DMS79 (cell line): ENCODE data around the gene SLC19A2.
"Not testable (repeated sequence)": the region's sequence is repeated elsewhere in the genome, so short reads cannot be mapped to it uniquely, and the experiment has no call there.

Source experiments
- DNase-seq: peaks from one replicate; lab custom pipeline; 2025; lab: John Stamatoyannopoulos, UW

SLC19A2 gene

GRCh38 chr1:169509354-169509753, 23.6 kb upstream of the SLC19A2 start:
- no peak for DNase-seq

GRCh38 chr1:169508432-169509338, 22.9 kb upstream of the SLC19A2 start:
- DNase-seq: no peak

- DNase-seq: no peak
Observed at GRCh38 chr1:169507413-169507812, 21.7 kb upstream of the SLC19A2 start.

- not testable (repeated sequence) for DNase-seq
Observed at GRCh38 chr1:169503601-169504000, 17.9 kb upstream of the SLC19A2 start.

- DNase-seq: no peak
Observed at GRCh38 chr1:169499807-169500206, 14.1 kb upstream of the SLC19A2 start.

- no peak for DNase-seq
Observed at GRCh38 chr1:169497317-169497716, 11.6 kb upstream of the SLC19A2 start.

GRCh38 chr1:169495916-169496315, 10.2 kb upstream of the SLC19A2 start:
- no peak for DNase-seq

- DNase-seq: no peak
Observed at GRCh38 chr1:169495046-169495775, 9.5 kb upstream of the SLC19A2 start.

GRCh38 chr1:169494343-169494742, 8.6 kb upstream of the SLC19A2 start:
- DNase-seq: no peak

- DNase-seq: no peak
Observed at GRCh38 chr1:169493251-169493650, 7.5 kb upstream of the SLC19A2 start.

GRCh38 chr1:169491845-169492281, 6.1 kb upstream of the SLC19A2 start:
- no peak for DNase-seq

GRCh38 chr1:169488157-169488556, 2.4 kb upstream of the SLC19A2 start:
- DNase-seq: no peak

GRCh38 chr1:169487561-169487960, 1.8 kb upstream of the SLC19A2 start:
- no peak for DNase-seq

- DNase-seq: no peak
Observed at GRCh38 chr1:169487133-169487532, 1.4 kb upstream of the SLC19A2 start.

GRCh38 chr1:169486281-169487051, 722 bp upstream of the SLC19A2 start:
- DNase-seq: no peak

GRCh38 chr1:169484683-169485430, 887 bp downstream of the SLC19A2 start:
- DNase-seq: peak; percentile 52

GRCh38 chr1:169484101-169484500, 1.6 kb downstream of the SLC19A2 start:
- peak; percentile 74 for DNase-seq

GRCh38 chr1:169483500-169483966, 2.2 kb downstream of the SLC19A2 start:
- DNase-seq: peak; percentile 55

- DNase-seq: no peak
Observed at GRCh38 chr1:169479363-169480066, 6.2 kb downstream of the SLC19A2 start.

GRCh38 chr1:169478094-169478672, 7.6 kb downstream of the SLC19A2 start:
- DNase-seq: no peak
